Breast epithelium (tissue), 3 donors: ENCODE results near the gene ANKS1B.

ENCODE experiments used
- POLR2AphosphoS5 ChIP-seq, 3 donors: sonication (generic); formaldehyde crosslinking; IDR thresholded peaks; one replicate each; pipeline ENCODE4 v1.6.1; 2017; ENCODE audit warnings: antibody characterized with exemption in 3 of 3
- TF ChIP-seq, protein P1 (sequence below), 3 donors: fragments of 450-650 bp; IDR thresholded peaks; one replicate each; pipeline ENCODE4 v1.5.1; 2016 to 2017; ENCODE audit warnings: antibody characterized with exemption in 3 of 3, mild to moderate bottlenecking in 3 of 3, moderate library complexity in 3 of 3

DNA sequence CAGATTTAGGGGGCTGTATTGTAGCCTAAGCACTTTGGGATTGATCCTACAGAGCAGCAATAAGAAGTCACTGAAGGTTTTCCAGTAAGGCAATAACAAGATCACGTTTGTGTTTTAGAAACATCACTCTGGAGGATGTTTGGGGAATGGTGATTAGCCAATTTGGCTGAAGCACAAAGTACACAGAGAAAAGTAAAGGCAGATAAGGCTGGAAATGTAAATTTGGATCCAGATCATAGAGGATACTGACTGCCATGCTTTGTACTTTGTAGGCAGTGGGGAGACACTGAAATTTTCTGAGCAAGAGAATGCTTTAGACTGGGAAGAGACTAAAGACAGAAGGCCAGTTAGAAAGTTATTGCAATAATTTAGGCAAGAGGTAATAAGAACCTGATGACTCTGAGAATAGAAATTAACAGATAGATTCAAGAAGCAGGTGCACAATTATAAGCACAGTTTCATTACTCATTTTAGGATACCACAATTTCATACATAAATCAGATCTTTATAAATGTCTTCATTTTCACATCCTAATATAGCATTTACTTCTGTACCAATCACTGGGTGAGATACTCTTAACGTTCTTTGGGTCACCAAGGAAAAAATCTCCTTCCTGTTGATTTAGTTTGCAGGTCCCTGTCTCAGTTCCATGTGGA is 651.7 kb downstream of the ANKS1B start:
- TF ChIP-seq POLR2AphosphoS5 (IDR thresholded peaks at IDR 0.05), result no peak
- TF ChIP-seq, protein P1, sequence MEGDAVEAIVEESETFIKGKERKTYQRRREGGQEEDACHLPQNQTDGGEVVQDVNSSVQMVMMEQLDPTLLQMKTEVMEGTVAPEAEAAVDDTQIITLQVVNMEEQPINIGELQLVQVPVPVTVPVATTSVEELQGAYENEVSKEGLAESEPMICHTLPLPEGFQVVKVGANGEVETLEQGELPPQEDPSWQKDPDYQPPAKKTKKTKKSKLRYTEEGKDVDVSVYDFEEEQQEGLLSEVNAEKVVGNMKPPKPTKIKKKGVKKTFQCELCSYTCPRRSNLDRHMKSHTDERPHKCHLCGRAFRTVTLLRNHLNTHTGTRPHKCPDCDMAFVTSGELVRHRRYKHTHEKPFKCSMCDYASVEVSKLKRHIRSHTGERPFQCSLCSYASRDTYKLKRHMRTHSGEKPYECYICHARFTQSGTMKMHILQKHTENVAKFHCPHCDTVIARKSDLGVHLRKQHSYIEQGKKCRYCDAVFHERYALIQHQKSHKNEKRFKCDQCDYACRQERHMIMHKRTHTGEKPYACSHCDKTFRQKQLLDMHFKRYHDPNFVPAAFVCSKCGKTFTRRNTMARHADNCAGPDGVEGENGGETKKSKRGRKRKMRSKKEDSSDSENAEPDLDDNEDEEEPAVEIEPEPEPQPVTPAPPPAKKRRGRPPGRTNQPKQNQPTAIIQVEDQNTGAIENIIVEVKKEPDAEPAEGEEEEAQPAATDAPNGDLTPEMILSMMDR (IDR thresholded peaks at IDR 0.05), result no peak
